Keratinocyte (primary cell): Measurements from ENCODE around the gene DIP2C. TPM values are rescaled to one million over a fixed set of nuclear protein-coding genes. Genes with fewer than 3 reads are reported as not detected.

ENCODE experiments used
- DNase-seq: peaks from one replicate; pipeline ENCODE4 v3.0.0-alpha.2; 2011; ENCODE audit warnings: low read depth, missing footprints, low spot score
- FAIRE-seq: peaks from 2 replicates; lab custom pipeline; 2011; peaks lifted over from hg19 to GRCh38; lab: Jason Lieb, UNC
- H2AFZ ChIP-seq: 2 replicates; pipeline ENCODE4 v1.6.0; 2012; ENCODE audit warnings: low read length, control low read depth, inconsistent platforms; ENCODE audit not compliant: control insufficient read depth
- H3K27ac ChIP-seq: 2 replicates; pipeline ENCODE4 v1.5.1; 2011; ENCODE audit warnings: low read length; ENCODE audit not compliant: control insufficient read depth, insufficient read depth
- H3K27me3 ChIP-seq: 3 replicates; pipeline ENCODE4 v1.6.0; 2011; ENCODE audit warnings: low read length; ENCODE audit not compliant: control insufficient read depth, insufficient read depth; ENCODE audit errors: extremely low read depth
- H3K36me3 ChIP-seq, 2 experiments: 2 replicates in 1 of 2; 3 replicates in 1 of 2; pipeline ENCODE4 v1.5.1; 2011; ENCODE audit warnings: low read length in 2 of 2, mild to moderate bottlenecking in 1 of 2; ENCODE audit not compliant: control insufficient read depth in 2 of 2, insufficient read depth in 2 of 2; ENCODE audit errors: extremely low read depth in 1 of 2
- H3K4me1 ChIP-seq: 3 replicates; pipeline ENCODE4 v1.5.1; 2011; ENCODE audit warnings: low read length; ENCODE audit not compliant: control insufficient read depth, insufficient read depth; ENCODE audit errors: extremely low read depth
- H3K4me2 ChIP-seq: 3 replicates; pipeline ENCODE4 v1.6.0; 2011; ENCODE audit warnings: low read depth, low read length; ENCODE audit not compliant: control insufficient read depth, insufficient read depth; ENCODE audit errors: extremely low read depth
- H3K4me3 ChIP-seq, 3 experiments: fragments of 200-600 bp in 1 of 3; sonication (generic) in 1 of 3; 2 replicates in 2 of 3; 3 replicates in 1 of 3; pipeline ENCODE4 v1.5.1; 2011 to 2016; ENCODE audit warnings: low read length in 3 of 3, mild to moderate bottlenecking in 3 of 3, control low read depth in 2 of 3, inconsistent platforms in 1 of 3, low read depth in 1 of 3, mixed read lengths in 1 of 3, mixed run types in 1 of 3, moderate library complexity in 1 of 3; ENCODE audit not compliant: control insufficient read depth in 2 of 3, insufficient read depth in 2 of 3; ENCODE audit errors: extremely low read depth in 1 of 3
- H3K79me2 ChIP-seq: 2 replicates; pipeline ENCODE4 v1.6.0; 2012; ENCODE audit warnings: low read length; ENCODE audit not compliant: control insufficient read depth, insufficient read depth
- H3K9ac ChIP-seq: 3 replicates; pipeline ENCODE4 v1.6.0; 2011; ENCODE audit warnings: low read length; ENCODE audit not compliant: control insufficient read depth, insufficient read depth; ENCODE audit errors: extremely low read depth
- H3K9me1 ChIP-seq: 3 replicates; pipeline ENCODE4 v1.6.0; 2011; ENCODE audit warnings: low read length; ENCODE audit not compliant: control insufficient read depth, insufficient read depth; ENCODE audit errors: extremely low read depth
- H3K9me3 ChIP-seq: 2 replicates; pipeline ENCODE4 v1.5.1; 2012; ENCODE audit warnings: low read depth, low read length; ENCODE audit not compliant: control insufficient read depth
- H4K20me1 ChIP-seq: 3 replicates; pipeline ENCODE4 v1.6.0; 2011; ENCODE audit warnings: low read length; ENCODE audit not compliant: control insufficient read depth, insufficient read depth; ENCODE audit errors: extremely low read depth
- CTCF ChIP-seq, 3 experiments: IDR thresholded peaks in 1 of 3; conservative IDR thresholded peaks in 1 of 3; optimal IDR thresholded peaks in 1 of 3; 2 replicates in 2 of 3; 3 replicates in 1 of 3; pipeline versions ENCODE3 to v1.5.1; 2011; ENCODE audit warnings: low read length in 3 of 3, mild to moderate bottlenecking in 3 of 3, moderate library complexity in 2 of 3, control low read depth in 1 of 3, inconsistent platforms in 1 of 3; ENCODE audit not compliant: insufficient read depth in 2 of 3; ENCODE audit errors: extremely low read depth in 1 of 3
- EZH2 ChIP-seq: IDR thresholded peaks from one replicate; pipeline ENCODE4 v1.6.1; 2012; ENCODE audit warnings: inconsistent platforms, mild to moderate bottlenecking, low read length, moderate library complexity
- dilution Hi-C: fragments of 300-500 bp; cut with MboI; formaldehyde crosslinking; loops from one replicate; pipeline ENCODE4 v1.7.0; 2020; ENCODE audit warnings: low sequenced_read_pairs; ENCODE audit not compliant: extremely low pct_ligation_motif_present
- polyA plus RNA-seq, 5 experiments: library from polyadenylated mRNA; depleted of rRNA in 3 of 5; stranded (reverse) in 3 of 5; stranded (forward) in 1 of 5; unstranded in 1 of 5; fragments of >200 nt; gene quantifications; 1 replicate in 1 of 5; 2 replicates in 3 of 5; 3 replicates in 1 of 5; pipeline versions ENCODE4 v1.2.1 to v1.2.3, GENCODE V29; 2011 to 2012; ENCODE audit warnings: missing spikeins in 2 of 5, low read depth in 1 of 5, low replicate concordance in 1 of 5

DIP2C gene
- polyA plus RNA-seq, 1 donor (not counting 4 experiments of a cell fraction or from before 2014, with no cell fraction given): 1.3 TPM

DNA sequence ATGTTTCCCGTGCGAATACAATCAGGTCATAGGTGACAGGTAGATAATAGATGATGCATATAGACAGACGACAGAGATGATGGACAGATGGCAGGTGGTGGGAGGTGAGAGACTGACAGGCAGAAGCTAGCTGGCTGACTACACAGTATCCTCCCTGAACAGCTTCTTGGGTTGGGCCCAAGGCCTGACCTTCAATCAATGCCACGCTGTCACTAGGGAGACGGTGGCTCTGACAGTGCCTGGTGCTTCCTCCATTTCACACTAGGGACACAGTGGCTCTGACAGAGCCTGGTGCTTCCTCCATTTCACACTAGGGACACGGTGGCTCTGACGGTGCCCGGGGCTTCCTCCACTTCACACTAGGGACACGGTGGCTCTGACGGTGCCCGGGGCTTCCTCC is 200.1 kb downstream of the DIP2C start:
- Histone ChIP-seq H3K27ac (no peak overlapping the region), H3K36me3 (no peaks in the 10 kb centered on the region), H3K9ac (no peak overlapping the region), H3K4me1 (peaks cover 14% of the 10 kb centered on the region), H3K4me3 (no peak overlapping the region), H3K9me1 (no peaks in the 10 kb centered on the region), H3K4me2 (no peak overlapping the region), H2AFZ (no peak overlapping the region), H3K27me3 (no peaks in the 10 kb centered on the region), H3K9me3 (no peaks in the 10 kb centered on the region), H3K79me2 (no peaks in the 10 kb centered on the region), H4K20me1 (no peaks in the 10 kb centered on the region)
- dilution Hi-C loops: no loop called here
- DNase-seq (no peak), FAIRE-seq (no peak)
- TF ChIP-seq EZH2 (no peak), CTCF (optimal IDR thresholded peaks at IDR 0.05 in 1 of 3, IDR thresholded peaks at IDR 0.05 in 1 of 3, conservative IDR thresholded peaks at IDR 0.05 in 1 of 3; ENCODE audit: extremely low read depth in 1 of 3, insufficient read depth in 2 of 3, low read length in 3 of 3) (no peak)

DNA sequence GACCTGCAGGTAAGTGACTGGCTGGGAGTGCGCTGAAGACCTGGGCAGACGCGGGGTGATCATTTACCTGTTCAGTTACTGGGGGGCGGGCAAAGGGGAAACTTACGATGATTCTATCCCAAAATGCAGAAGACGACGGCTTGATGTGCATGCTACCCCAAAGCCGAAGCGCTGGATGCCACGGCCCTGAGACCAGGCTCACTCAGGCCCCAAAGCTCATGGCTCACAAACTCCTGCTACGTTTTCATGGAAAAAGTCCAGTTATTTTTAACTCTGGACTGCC is 200.6 kb downstream of the DIP2C start:
- no peaks in the 10 kb centered on the region for H3K79me2 ChIP-seq
- H3K4me3 ChIP-seq: no peak overlapping the region

More for the DNA sequence above, 200.6 kb downstream of the DIP2C start:
- DNase-seq (no peak), FAIRE-seq (no peak)
- Histone ChIP-seq H3K9ac (no peak overlapping the region), H3K27ac (no peak overlapping the region), H3K4me1 (peaks cover 14% of the 10 kb centered on the region), H3K9me3 (no peaks in the 10 kb centered on the region), H3K4me2 (no peak overlapping the region), H3K9me1 (no peaks in the 10 kb centered on the region), H2AFZ (no peak overlapping the region), H3K36me3 (no peaks in the 10 kb centered on the region), H4K20me1 (no peaks in the 10 kb centered on the region), H3K27me3 (no peaks in the 10 kb centered on the region)
- no peak for TF ChIP-seq EZH2
- TF ChIP-seq CTCF (optimal IDR thresholded peaks at IDR 0.05 in 1 of 3, IDR thresholded peaks at IDR 0.05 in 1 of 3, conservative IDR thresholded peaks at IDR 0.05 in 1 of 3; ENCODE audit: extremely low read depth in 1 of 3, insufficient read depth in 2 of 3, low read length in 3 of 3): no peak
- dilution Hi-C loops: no loop called here
